PC-3 (cell line): ENCODE data around the gene DUSP28. TPM values are rescaled to one million over a fixed set of nuclear protein-coding genes. Genes with fewer than 3 reads are reported as not detected.
"Not testable (repeated sequence)": the region's sequence is repeated elsewhere in the genome, so short reads cannot be mapped to it uniquely, and the experiment has no call there.

Experiments used
- ATAC-seq: fragments of 200-7000 bp; cut with Tn5 transposase; 2 replicates; pipeline ENCODE4 v1.9.1; 2020; ENCODE audit warnings: mild to moderate bottlenecking, moderate library complexity
- BruUV-seq: library from RNA; stranded (reverse); fragments of 400-500 nt; replicated peaks from 2 replicates; lab custom pipeline; 2021; lab: Mats Ljungman, UMichigan
- CTCF ChIA-PET: fragments of 300-600 bp; sonication (Branson Sonifier 250); formaldehyde crosslinking; loops from one replicate; lab custom pipeline; 2022; ENCODE audit warnings: antibody characterized with exemption; lab: Charles Lee
- POLR2A ChIA-PET: fragments of 300-600 bp; sonication (Branson Sonifier 250); formaldehyde crosslinking; loops from one replicate; lab custom pipeline; 2022; ENCODE audit warnings: antibody characterized with exemption; ENCODE audit not compliant: unreplicated experiment; lab: Charles Lee
- DNase-seq: peaks from one replicate; pipeline ENCODE4 v3.0.0-alpha.2; 2015
- H2AFZ ChIP-seq: fragments of 300-600 bp; sonication (generic); 2 replicates; pipeline ENCODE4 v1.6.0; 2016; ENCODE audit warnings: antibody characterized with exemption, low read length
- H3F3A ChIP-seq: fragments of 300-600 bp; sonication (generic); one replicate; pipeline ENCODE4 v1.6.0; 2017; ENCODE audit warnings: antibody characterized with exemption, low read length, control low read depth, mild to moderate bottlenecking; ENCODE audit not compliant: unreplicated experiment
- H3K27ac ChIP-seq: fragments of 300-600 bp; sonication (generic); 2 replicates; pipeline ENCODE4 v1.5.1; 2016; ENCODE audit warnings: mild to moderate bottlenecking, low read length
- H3K27me3 ChIP-seq: fragments of 300-600 bp; sonication (generic); 2 replicates; pipeline ENCODE4 v1.6.1; 2016; ENCODE audit warnings: low read length, mixed read lengths
- H3K36me3 ChIP-seq: fragments of 300-600 bp; sonication (generic); 2 replicates; pipeline ENCODE4 v1.6.1; 2016; ENCODE audit warnings: low read depth, mixed run types, low read length, mixed read lengths
- H3K4me1 ChIP-seq: fragments of 300-600 bp; sonication (generic); 2 replicates; pipeline ENCODE4 v1.5.1; 2016; ENCODE audit warnings: low read length; ENCODE audit not compliant: insufficient read depth
- H3K4me2 ChIP-seq: fragments of 300-600 bp; sonication (generic); 2 replicates; pipeline ENCODE4 v1.6.0; 2016; ENCODE audit warnings: low read length
- H3K4me3 ChIP-seq: fragments of 300-600 bp; sonication (generic); 2 replicates; pipeline ENCODE4 v1.5.1; 2016; ENCODE audit warnings: mild to moderate bottlenecking, low read length, mixed read lengths
- H3K79me2 ChIP-seq: fragments of 300-600 bp; sonication (generic); 2 replicates; pipeline ENCODE4 v1.6.1; 2017; ENCODE audit warnings: low read length, mixed read lengths
- H3K9ac ChIP-seq: fragments of 300-600 bp; sonication (generic); 2 replicates; pipeline ENCODE4 v1.6.0; 2016; ENCODE audit warnings: mild to moderate bottlenecking, low read length
- H3K9me2 ChIP-seq: fragments of 300-600 bp; sonication (generic); replicated peaks from 2 replicates; pipeline ENCODE4 v1.6.1; 2016; ENCODE audit warnings: mixed run types, low read length, mixed read lengths
- H3K9me3 ChIP-seq: fragments of 300-600 bp; sonication (generic); 2 replicates; pipeline ENCODE4 v1.6.1; 2016; ENCODE audit warnings: low read length, mixed read lengths
- H4K20me1 ChIP-seq: fragments of 300-600 bp; sonication (generic); 2 replicates; pipeline ENCODE4 v1.6.1; 2016; ENCODE audit warnings: low read length, mixed read lengths
- EZH2 ChIP-seq: fragments of 300-600 bp; sonication (generic); IDR thresholded peaks from one replicate; pipeline ENCODE4 v1.6.1; 2017; ENCODE audit warnings: antibody characterized with exemption, mild to moderate bottlenecking, low read length; ENCODE audit not compliant: unreplicated experiment
- EZH2phosphoT487 ChIP-seq: fragments of 300-600 bp; sonication (generic); IDR thresholded peaks from 2 replicates; pipeline ENCODE4 v1.6.1; 2018; ENCODE audit warnings: mild to moderate bottlenecking, antibody characterized with exemption, low read length, borderline replicate concordance
- intact Hi-C: fragments of 100-400 bp; cut with micrococcal nuclease; formaldehyde crosslinking; loops from 2 replicates; pipeline ENCODE4 v1.9.0; 2023
- total RNA-seq: library from RNA; depleted of rRNA; stranded (reverse); fragments of >200 nt; gene quantifications from 2 replicates; pipeline ENCODE4 v1.2.3, GENCODE V29; 2014
- TF ChIP-seq, protein P1 (sequence below): fragments of 300-600 bp; sonication (generic); conservative IDR thresholded peaks from 2 replicates; pipeline ENCODE4 v1.5.1; 2017; ENCODE audit warnings: antibody characterized with exemption, low read depth, mild to moderate bottlenecking, low read length

The DUSP28 gene
- total RNA-seq, 1 experiment from 2014 or later: 8.3 TPM

DNA sequence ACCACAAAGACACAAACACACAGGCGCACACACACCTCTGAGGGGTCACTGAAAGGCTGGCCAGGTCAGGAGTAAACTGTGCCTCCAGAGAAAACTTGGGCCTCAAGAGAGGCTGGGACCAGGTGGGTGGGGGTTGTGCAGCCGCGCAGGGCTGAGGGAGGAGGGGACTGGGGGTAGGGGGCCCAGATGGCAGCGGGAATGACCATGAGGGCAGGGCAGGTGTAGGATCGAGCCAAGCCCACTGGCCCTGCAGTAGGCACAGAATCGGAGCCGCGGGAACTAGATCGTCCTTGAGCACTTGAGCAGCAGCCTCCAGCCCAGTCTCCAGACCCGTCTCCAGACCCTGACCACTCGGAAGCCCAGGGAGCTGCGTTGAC lies 39.2 kb upstream of the DUSP28 start:
- no peak for ATAC-seq
- ChIA-PET CTCF (no interaction called here), POLR2A (no interaction called here)
- H3K9me2 ChIP-seq: no peaks in the 10 kb centered on the region
- H3K4me2 ChIP-seq: no peak overlapping the region
- no peak overlapping the region for H2AFZ ChIP-seq
- no peaks in the 10 kb centered on the region for H3K79me2 ChIP-seq
- no peaks in the 10 kb centered on the region for H3F3A ChIP-seq
- DNase-seq: no peak
- peaks cover 9% of the 10 kb centered on the region; the same call in 1 of the 2 replicates for H3K9me3 ChIP-seq
- TF ChIP-seq EZH2: no peak
- TF ChIP-seq, protein P1, sequence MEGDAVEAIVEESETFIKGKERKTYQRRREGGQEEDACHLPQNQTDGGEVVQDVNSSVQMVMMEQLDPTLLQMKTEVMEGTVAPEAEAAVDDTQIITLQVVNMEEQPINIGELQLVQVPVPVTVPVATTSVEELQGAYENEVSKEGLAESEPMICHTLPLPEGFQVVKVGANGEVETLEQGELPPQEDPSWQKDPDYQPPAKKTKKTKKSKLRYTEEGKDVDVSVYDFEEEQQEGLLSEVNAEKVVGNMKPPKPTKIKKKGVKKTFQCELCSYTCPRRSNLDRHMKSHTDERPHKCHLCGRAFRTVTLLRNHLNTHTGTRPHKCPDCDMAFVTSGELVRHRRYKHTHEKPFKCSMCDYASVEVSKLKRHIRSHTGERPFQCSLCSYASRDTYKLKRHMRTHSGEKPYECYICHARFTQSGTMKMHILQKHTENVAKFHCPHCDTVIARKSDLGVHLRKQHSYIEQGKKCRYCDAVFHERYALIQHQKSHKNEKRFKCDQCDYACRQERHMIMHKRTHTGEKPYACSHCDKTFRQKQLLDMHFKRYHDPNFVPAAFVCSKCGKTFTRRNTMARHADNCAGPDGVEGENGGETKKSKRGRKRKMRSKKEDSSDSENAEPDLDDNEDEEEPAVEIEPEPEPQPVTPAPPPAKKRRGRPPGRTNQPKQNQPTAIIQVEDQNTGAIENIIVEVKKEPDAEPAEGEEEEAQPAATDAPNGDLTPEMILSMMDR: no peak
- no peak for TF ChIP-seq EZH2phosphoT487
- peaks cover 35% of the 10 kb centered on the region for H3K36me3 ChIP-seq
- H3K27me3 ChIP-seq: no peaks in the 10 kb centered on the region
- no peaks in the 10 kb centered on the region for H4K20me1 ChIP-seq
- no peak overlapping the region for H3K27ac ChIP-seq
- H3K4me1 ChIP-seq: no peaks in the 10 kb centered on the region
- H3K4me3 ChIP-seq: no peak overlapping the region
- intact Hi-C loops: no loop called here
- no peak overlapping the region for H3K9ac ChIP-seq
- BruUV-seq: no TSS peak

DNA sequence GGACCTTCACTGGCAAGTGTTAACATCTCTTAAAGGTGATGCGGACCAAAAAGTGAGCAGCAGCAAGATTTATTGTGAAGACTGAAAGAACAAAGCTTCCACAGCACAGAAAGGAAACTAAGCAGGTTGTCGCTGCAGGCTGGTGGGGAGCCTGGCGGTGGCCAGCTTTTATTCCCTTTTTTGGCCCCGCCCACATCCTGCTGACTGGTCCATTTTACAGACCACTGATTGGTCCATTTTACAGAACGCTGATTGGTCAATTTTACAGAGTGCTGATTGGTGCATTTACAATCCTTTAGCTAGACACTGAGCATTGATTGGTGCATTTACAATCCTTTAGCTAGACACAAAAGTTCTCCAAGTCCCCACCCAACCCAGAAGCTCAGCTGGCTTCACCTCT lies 38.3 kb upstream of the DUSP28 start:
- POLR2A ChIA-PET, BruUV-seq, H3K9me2 ChIP-seq: not testable (repeated sequence)

GRCh38 chr2:240522406-240522805 lies 37.8 kb upstream of the DUSP28 start:
- Histone ChIP-seq H3K4me2 (no peak overlapping the region), H3K27ac (no peak overlapping the region), H3K9ac (no peak overlapping the region), H3K4me3 (no peak overlapping the region), H4K20me1 (no peaks in the 10 kb centered on the region), H3K36me3 (peaks cover 38% of the 10 kb centered on the region), H3K4me1 (no peaks in the 10 kb centered on the region), H3K9me3 (peaks cover 9% of the 10 kb centered on the region; the same call in 1 of the 2 replicates), H3F3A (no peaks in the 10 kb centered on the region), H3K27me3 (no peaks in the 10 kb centered on the region), H2AFZ (no peak overlapping the region), H3K79me2 (no peaks in the 10 kb centered on the region), H3K9me2 (no peaks in the 10 kb centered on the region)
- no peak for TF ChIP-seq EZH2phosphoT487
- ATAC-seq (no peak), DNase-seq (no peak)
- no TSS peak for BruUV-seq
- ChIA-PET POLR2A (no interaction called here), CTCF (no interaction called here)
- intact Hi-C loops: no loop called here

More for the DNA sequence above, 38.3 kb upstream of the DUSP28 start:
- peaks cover 38% of the 10 kb centered on the region for H3K36me3 ChIP-seq
- CTCF ChIA-PET, H3K4me3 ChIP-seq, H3K79me2 ChIP-seq, DNase-seq, H4K20me1 ChIP-seq, H3K4me1 ChIP-seq, H3K27me3 ChIP-seq, H2AFZ ChIP-seq, intact Hi-C loops, H3K9me3 ChIP-seq, ATAC-seq, H3K4me2 ChIP-seq, H3K27ac ChIP-seq, H3F3A ChIP-seq, H3K9ac ChIP-seq: not testable (repeated sequence)
